Neural cell (in vitro differentiated cells): ENCODE measurements around the gene TSSK6. TPM values are rescaled to one million over a fixed set of nuclear protein-coding genes. Genes with fewer than 3 reads are reported as not detected.

Experiments used
- H2AFZ ChIP-seq: fragments of 200-600, 300-800 bp; sonication (generic), shearing (Covaris generic); 2 replicates; pipeline ENCODE4 v1.6.0; 2014; ENCODE audit warnings: low read depth, mild to moderate bottlenecking, antibody characterized with exemption, low read length, moderate library complexity
- H3F3A ChIP-seq: fragments of 200-600 bp; shearing (Covaris generic); 2 replicates; pipeline ENCODE4 v1.6.1; 2016; ENCODE audit warnings: mild to moderate bottlenecking, moderate library complexity, mixed read lengths, antibody characterized with exemption, low read length; ENCODE audit not compliant: insufficient read depth, poor library complexity, severe bottlenecking
- H3K27ac ChIP-seq: fragments of 200-600, 300-800 bp; sonication (generic), shearing (Covaris generic); 2 replicates; pipeline ENCODE4 v1.5.1; 2014; ENCODE audit warnings: mild to moderate bottlenecking, low read length, moderate library complexity
- H3K27me3 ChIP-seq: fragments of 300-800, 200-600 bp; sonication (generic), shearing (Covaris generic); 2 replicates; pipeline ENCODE4 v1.6.0; 2014; ENCODE audit warnings: mild to moderate bottlenecking, low read depth, low read length, moderate library complexity; ENCODE audit not compliant: insufficient read depth
- H3K36me3 ChIP-seq: fragments of 300-800, 200-600 bp; sonication (generic), shearing (Covaris generic); 2 replicates; pipeline ENCODE4 v1.5.1; 2014; ENCODE audit warnings: mild to moderate bottlenecking, antibody characterized with exemption, low read length, moderate library complexity; ENCODE audit not compliant: insufficient read depth
- H3K4me2 ChIP-seq: fragments of 300-800, 200-600 bp; sonication (generic), shearing (Covaris generic); 2 replicates; pipeline ENCODE4 v1.6.0; 2014; ENCODE audit warnings: mild to moderate bottlenecking, low read length
- H3K4me3 ChIP-seq: fragments of 300-800, 200-600 bp; sonication (generic), shearing (Covaris generic); 2 replicates; pipeline ENCODE4 v1.5.1; 2014; ENCODE audit warnings: mild to moderate bottlenecking, low read length, moderate library complexity
- H3K79me2 ChIP-seq: fragments of 200-600 bp; shearing (Covaris generic); replicated peaks from 2 replicates; pipeline ENCODE4 v1.6.0; 2014; ENCODE audit warnings: mild to moderate bottlenecking, low read length, moderate library complexity; ENCODE audit not compliant: insufficient read depth
- H3K9ac ChIP-seq: fragments of 300-800, 200-600 bp; sonication (generic), shearing (Covaris generic); 2 replicates; pipeline ENCODE4 v1.6.1; 2016; ENCODE audit warnings: mild to moderate bottlenecking, low read length, mixed read lengths
- H3K9me2 ChIP-seq: fragments of 200-600 bp; shearing (Covaris generic); 2 replicates; pipeline ENCODE4 v1.6.1; 2016; ENCODE audit warnings: mild to moderate bottlenecking, low read length, mixed read lengths; ENCODE audit not compliant: insufficient read depth
- H3K9me3 ChIP-seq: fragments of 200-600, 300-800 bp; sonication (generic), shearing (Covaris generic); 2 replicates; pipeline ENCODE4 v1.6.1; 2016; ENCODE audit warnings: mild to moderate bottlenecking, mixed run types, low read length, moderate library complexity, mixed read lengths
- H4K20me1 ChIP-seq: fragments of 200-600 bp; shearing (Covaris generic); 2 replicates; pipeline ENCODE4 v1.6.1; 2016; ENCODE audit warnings: mild to moderate bottlenecking, mixed run types; ENCODE audit not compliant: insufficient read depth
- CTCF ChIP-seq: fragments of 450-650 bp; IDR thresholded peaks from 2 replicates; pipeline ENCODE4 v1.5.1; 2014; ENCODE audit warnings: antibody characterized with exemption, mild to moderate bottlenecking, moderate library complexity; ENCODE audit not compliant: poor library complexity, severe bottlenecking
- EP300 ChIP-seq: fragments of 450-650 bp; conservative IDR thresholded peaks from 2 replicates; pipeline ENCODE4 v1.6.1; 2014; ENCODE audit warnings: antibody characterized with exemption, mild to moderate bottlenecking, moderate library complexity; ENCODE audit not compliant: poor library complexity, severe bottlenecking
- EZH2 ChIP-seq: fragments of 200-600, 300-800 bp; shearing (Covaris generic), sonication (generic); IDR thresholded peaks from 2 replicates; pipeline ENCODE4 v1.6.1; 2014; ENCODE audit warnings: antibody characterized with exemption, low read length, borderline replicate concordance, mild to moderate bottlenecking; ENCODE audit not compliant: insufficient read depth, poor library complexity, severe bottlenecking
- MXI1 ChIP-seq: fragments of 450-650 bp; conservative IDR thresholded peaks from 2 replicates; pipeline ENCODE4 v1.6.1; 2014; ENCODE audit warnings: antibody characterized with exemption, mild to moderate bottlenecking; ENCODE audit not compliant: poor library complexity, severe bottlenecking
- POLR2AphosphoS5 ChIP-seq: IDR thresholded peaks from 2 replicates; pipeline ENCODE4 v1.6.1; 2012
- RAD21 ChIP-seq: fragments of 450-650 bp; conservative IDR thresholded peaks from 2 replicates; pipeline ENCODE4 v1.6.1; 2014; ENCODE audit warnings: antibody characterized with exemption, mild to moderate bottlenecking, moderate library complexity
- REST ChIP-seq: IDR thresholded peaks from 2 replicates; pipeline ENCODE4 v1.6.1; 2012; ENCODE audit warnings: borderline replicate concordance
- SMC3 ChIP-seq: fragments of 450-650 bp; conservative IDR thresholded peaks from 2 replicates; pipeline ENCODE4 v1.6.1; 2014; ENCODE audit warnings: antibody characterized with exemption, mild to moderate bottlenecking, moderate library complexity; ENCODE audit not compliant: poor library complexity
- TAF1 ChIP-seq: IDR thresholded peaks from 2 replicates; pipeline ENCODE4 v1.6.1; 2012; ENCODE audit warnings: low read depth
- polyA plus RNA-seq: library from polyadenylated mRNA; depleted of rRNA; stranded (reverse); fragments of >200 nt; gene quantifications from 2 replicates; pipeline ENCODE4 v1.2.3, GENCODE V29; 2014

Gene TSSK6
- polyA plus RNA-seq, 1 donor from 2014 or later, result 5.3 TPM

- Histone ChIP-seq H3K9me2 (no peaks in the 10 kb centered on the region), H4K20me1 (no peaks in the 10 kb centered on the region), H3K4me2 (no peak overlapping the region), H3K4me3 (no peak overlapping the region), H3K9ac (no peak overlapping the region), H3K27ac (no peak overlapping the region), H3K27me3 (no peaks in the 10 kb centered on the region), H3K79me2 (no peaks in the 10 kb centered on the region), H2AFZ (no peak overlapping the region), H3K9me3 (no peaks in the 10 kb centered on the region), H3K36me3 (no peaks in the 10 kb centered on the region), H3F3A (no peaks in the 10 kb centered on the region)
- no peak for TF ChIP-seq RAD21
Measured at GRCh38 chr19:19498255-19498991, 16.9 kb downstream of the TSSK6 start.

- Histone ChIP-seq H3F3A (no peaks in the 10 kb centered on the region), H3K9ac (no peak overlapping the region), H2AFZ (no peak overlapping the region), H3K36me3 (no peaks in the 10 kb centered on the region), H3K9me2 (no peaks in the 10 kb centered on the region), H3K79me2 (no peaks in the 10 kb centered on the region), H3K27me3 (no peaks in the 10 kb centered on the region), H3K4me3 (no peak overlapping the region), H3K27ac (no peak overlapping the region), H3K9me3 (no peaks in the 10 kb centered on the region), H4K20me1 (no peaks in the 10 kb centered on the region), H3K4me2 (no peak overlapping the region)
- TF ChIP-seq EZH2, result no peak
Measured at GRCh38 chr19:19495614-19496603, 19.4 kb downstream of the TSSK6 start.

- no peak for TF ChIP-seq MXI1
- TF ChIP-seq TAF1, result no peak
- no peak for TF ChIP-seq CTCF
- no peak for TF ChIP-seq SMC3
- no peak for TF ChIP-seq EP300
- no peak for TF ChIP-seq POLR2AphosphoS5
- no peak for TF ChIP-seq REST
- TF ChIP-seq RAD21, result no peak
- H3K79me2 ChIP-seq, result no peaks in the 10 kb centered on the region
- H3K9me3 ChIP-seq, result no peaks in the 10 kb centered on the region
- no peaks in the 10 kb centered on the region for H3K36me3 ChIP-seq
- no peak overlapping the region for H3K9ac ChIP-seq
- H3K4me3 ChIP-seq, result no peak overlapping the region
- no peak overlapping the region for H3K27ac ChIP-seq
- H3F3A ChIP-seq, result no peaks in the 10 kb centered on the region
- H3K4me2 ChIP-seq, result no peak overlapping the region
- no peak overlapping the region for H2AFZ ChIP-seq
- H4K20me1 ChIP-seq, result no peaks in the 10 kb centered on the region
- no peaks in the 10 kb centered on the region for H3K9me2 ChIP-seq
- no peaks in the 10 kb centered on the region for H3K27me3 ChIP-seq
Measured at GRCh38 chr19:19493841-19494546, 21.4 kb downstream of the TSSK6 start.
